CD4-positive, alpha-beta T cell treated with Interleukin-6 for 4 hours (primary cell): Measurements from ENCODE around the gene TSC22D1.

ENCODE experiments used
- DNase-seq: peaks from one replicate; pipeline ENCODE4 v3.0.0-alpha.2; 2020; ENCODE audit warnings: mixed read lengths

TSC22D1 gene

DNA sequence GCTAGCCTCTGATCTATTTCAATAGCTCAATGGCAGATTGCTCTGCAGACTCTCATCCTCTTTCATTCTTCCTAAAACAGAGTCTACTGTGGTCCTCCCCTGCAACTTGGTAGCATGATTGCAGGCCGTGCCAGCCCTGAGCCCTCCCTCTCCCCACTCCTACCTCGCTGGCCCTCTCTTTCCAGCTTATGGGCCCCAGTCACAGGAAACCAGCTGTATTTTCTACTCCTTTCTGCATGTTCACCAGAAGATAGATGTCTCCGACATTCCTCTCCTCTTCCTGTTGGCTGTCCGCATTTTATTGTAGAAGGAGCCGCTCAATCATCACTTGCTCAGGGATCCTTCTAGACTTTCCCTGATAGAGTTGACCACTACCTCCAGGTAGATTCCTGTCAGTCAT, 152.3 kb downstream of the TSC22D1 start:
- no peak for DNase-seq

DNA sequence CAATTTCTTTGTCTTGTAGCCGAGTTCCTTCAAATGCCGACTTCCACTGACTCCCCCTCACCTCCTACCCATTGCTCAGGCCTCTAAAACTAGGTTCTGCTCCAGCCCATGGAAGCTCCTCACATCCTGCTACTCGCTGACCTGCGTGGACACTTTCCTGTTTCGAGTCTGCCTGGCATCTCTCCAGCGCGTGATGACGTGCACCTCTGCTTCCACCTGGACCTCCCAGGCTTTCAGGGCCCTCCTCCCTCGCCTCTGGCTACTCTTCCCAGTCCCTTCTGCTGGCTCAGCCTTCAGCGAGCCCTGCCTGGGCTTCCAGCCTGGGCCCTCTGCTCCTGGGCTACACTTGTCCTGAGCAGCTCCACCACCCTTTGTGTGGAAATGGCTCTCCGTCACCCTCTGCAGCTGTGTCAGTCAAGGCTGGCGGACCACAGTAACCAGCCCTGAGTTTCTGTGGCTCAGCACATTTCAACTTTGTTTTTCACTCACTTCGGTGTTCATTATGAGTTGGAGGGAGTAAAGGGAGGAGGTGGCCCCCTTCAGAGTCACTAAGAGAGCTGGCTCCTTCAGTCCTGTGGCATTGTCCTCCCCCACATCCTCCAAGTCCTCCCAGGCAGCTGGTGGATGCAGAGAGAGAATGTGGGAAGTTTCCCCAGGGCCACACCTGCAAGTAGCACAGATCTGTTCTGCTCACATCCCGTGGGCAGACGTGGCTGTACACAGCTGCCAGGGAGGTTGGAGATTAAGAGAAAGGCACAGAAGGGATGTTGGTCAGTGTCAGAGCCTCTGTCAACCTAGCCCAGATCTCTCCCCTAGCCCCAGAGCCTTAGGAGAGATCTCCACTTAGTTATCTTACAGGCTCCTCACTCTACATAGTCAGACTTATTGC, 153.1 kb downstream of the TSC22D1 start:
- no peak for DNase-seq

DNA sequence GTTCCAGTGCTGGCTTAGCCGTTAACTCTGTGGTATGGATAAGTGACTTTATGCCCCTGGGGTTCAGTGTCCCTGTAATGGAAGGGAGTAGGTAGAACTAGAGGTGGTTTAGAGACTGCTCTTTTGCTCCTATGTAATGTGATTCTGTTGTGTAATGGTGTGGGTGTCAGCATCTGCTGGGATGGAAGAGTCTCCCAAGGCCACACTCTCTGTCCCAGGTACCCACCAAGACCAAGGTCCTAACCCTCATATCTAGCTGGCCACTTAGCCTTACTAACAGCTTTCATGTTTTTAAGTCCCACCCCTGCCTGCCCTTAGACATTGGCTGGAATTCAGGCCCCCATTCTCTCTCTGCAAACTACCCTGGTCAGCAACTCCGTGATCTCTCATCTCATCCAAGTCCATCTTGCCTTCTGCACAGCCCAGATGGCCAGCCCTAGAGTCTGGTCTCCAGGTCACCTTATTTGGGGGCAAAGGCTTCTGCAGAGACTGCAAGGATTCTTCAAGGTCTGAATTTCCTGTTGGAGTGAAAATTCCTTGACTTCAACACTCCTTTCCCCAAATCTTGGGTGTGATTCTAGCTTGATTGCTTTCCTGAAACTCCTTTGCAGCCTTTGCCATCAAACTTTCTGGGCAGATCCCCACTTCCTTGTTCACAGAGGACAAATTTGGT, 154.1 kb downstream of the TSC22D1 start:
- DNase-seq = no peak

DNA sequence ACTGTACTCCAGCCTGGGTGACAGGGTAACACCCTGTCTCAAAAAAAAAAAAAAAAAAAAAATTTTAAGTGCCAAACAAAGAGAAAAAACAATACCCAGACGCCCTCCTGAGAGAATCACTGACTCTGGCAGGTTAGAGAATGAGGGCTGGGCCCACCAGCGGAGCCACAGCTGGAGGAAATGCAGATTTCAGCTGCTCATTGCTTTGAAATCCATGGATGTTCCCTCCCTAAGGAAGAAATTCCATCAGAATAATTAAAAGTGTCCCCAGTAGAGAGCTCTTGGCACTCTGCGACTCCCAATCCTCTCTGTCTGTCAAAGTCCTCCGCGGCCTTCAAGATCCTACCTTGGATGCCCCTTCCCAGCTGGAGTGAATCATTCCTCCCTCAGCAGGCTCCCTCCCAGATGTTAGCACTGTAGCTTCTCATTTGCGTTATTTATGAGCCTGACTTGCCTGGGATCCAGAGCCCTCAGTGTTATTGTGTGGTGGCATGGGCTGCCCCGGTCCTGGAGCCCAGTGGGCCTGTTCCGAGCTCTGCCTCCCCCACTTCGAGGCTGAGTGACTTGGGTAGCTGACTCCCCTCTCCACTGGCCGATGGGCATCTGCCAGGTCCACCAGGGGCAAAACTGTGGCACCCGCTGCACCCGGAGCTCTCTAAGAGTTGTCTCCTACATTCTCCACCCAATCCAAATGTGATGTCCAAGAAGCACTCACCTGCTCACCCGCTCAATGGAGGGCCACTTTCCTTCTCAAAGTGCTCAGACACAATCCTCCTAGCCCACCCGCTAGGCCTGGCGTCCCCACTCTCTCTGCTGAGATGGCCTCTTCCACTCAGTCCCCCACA, 155.5 kb downstream of the TSC22D1 start:
- DNase-seq = no peak

DNA sequence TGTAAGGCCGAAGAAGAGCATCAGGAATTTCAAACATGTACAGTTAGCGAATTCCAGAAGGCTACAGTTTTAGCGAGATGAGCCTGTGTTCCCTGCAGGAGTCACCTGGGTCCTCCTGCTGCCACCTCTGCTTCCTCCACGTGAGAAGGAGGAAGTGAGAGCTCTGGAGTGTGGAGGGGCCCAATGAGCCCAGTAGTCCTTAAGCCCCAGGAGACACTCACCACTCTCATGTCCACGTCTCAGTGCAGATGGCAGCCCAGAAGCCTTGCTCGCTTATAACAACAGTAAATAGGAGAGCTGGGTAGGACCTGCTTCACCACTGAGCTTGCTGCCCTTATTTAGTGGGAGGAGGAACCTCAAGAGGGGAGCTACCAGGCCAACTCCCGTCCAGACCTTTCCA, 158.3 kb downstream of the TSC22D1 start:
- no peak for DNase-seq

DNA sequence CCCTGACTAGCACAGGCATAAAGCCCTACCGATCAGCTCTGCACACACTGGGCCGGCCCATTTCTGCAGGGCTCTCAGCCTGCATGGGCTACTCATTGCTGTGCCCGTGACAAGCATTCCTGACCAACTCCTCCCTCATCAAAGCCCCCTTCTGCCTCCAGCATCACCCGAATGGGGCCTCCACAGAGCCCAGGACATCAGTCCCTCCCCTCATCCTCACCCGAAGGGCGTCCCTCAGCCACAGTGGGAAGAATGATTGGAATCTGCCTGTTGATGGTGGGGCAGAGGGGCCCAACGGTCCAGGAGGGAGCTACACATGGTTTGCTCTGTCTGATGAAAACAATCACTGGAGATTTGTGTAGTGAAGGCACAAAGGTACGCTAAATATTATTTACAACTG, 158.7 kb downstream of the TSC22D1 start:
- no peak for DNase-seq

DNA sequence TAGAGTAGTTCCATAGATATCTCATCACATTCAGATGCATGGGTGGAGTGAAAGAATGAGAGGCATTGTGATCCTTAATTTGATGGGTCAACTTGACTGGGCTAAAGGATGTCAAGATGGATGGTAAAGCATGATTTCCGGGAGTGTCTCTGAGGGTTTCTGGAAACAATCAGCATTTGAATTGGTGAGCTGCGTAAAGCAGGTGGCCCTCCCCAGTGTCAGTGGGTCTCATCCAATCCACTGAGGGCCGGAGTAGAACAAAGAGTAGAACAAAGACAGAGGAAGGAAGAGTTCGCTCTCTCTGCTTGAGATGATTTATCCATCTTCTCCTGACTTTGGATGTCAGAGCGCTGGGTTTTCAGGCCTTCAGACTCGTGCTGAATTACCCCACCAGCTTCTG, 159.4 kb downstream of the TSC22D1 start:
- no peak for DNase-seq

DNA sequence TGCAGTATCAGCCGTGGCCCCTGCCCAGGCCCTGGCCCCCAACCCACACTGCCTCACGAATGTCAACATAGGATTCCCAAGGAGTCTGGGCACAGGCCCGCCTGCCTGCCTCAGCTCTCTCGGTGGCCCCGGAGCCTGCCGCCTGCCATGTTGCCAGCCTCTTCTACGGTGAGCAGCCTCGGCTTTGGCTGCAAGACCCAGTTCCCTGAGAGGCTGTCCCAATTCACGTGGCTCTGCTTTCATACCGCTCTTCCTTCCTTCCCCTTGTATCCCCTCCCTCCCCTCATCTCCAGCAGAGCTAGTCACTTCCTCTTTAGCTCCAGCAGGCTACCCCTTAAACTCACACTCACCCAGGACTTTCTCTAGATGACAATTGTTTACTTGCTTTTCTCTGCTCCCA, 159.8 kb downstream of the TSC22D1 start:
- DNase-seq = no peak

DNA sequence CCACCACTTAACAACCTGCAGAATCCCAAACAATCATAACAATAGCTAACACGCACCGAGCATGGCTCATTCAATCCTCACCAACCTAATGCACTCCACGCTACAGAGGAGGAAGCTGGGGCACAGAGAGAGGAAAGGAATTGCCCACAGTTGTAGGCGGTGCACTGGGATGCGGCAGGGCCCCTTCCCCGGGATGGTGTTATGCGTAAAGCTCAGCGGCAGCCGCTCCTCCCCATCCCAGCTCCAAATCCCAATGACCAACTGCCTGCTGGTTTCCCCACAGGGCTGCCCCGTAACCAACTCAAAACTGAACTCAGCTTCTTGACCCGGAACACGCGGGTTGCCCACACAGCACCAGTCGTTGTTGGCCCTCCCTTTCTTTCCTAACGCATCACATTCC, 160.3 kb downstream of the TSC22D1 start:
- DNase-seq = no peak

DNA sequence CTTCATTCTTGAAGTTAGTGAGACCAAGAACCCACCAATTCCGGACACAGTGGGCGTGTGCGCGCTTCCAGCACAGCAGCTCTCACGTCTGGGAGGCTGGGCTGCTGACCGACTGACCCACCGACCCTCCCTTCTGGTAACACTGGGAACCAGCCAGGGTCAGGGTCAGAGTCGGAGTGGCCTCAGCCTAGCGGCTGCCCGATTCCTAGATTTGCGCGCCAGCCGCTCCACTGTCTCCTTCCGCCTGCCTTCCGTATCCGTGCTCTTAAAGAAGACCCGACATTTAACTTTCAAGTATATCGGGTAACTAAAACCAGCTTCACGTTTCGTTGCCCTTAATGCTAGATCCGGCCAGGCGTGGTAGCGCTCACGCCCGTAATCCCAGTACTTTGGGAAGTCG, 161.4 kb downstream of the TSC22D1 start:
- no peak for DNase-seq

DNA sequence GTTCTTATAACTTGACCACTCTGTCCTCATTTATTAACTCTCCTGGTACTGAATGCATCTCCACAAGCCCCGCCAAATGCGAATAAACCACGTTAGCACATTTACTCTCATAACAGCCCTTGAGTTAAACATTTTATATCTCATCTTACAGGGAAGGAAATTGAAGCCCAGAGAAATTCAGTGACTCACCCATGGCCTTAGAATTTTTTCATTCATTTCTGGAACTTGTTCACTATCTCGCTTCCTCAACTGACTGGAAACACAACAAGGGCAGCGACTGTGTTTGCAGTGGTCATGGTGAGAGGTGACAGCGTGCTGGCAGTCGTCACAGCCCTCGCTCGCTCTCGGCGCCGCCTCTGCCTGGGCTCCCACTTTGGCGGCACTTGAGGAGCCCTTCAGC, 163.0 kb downstream of the TSC22D1 start:
- DNase-seq = no peak

DNA sequence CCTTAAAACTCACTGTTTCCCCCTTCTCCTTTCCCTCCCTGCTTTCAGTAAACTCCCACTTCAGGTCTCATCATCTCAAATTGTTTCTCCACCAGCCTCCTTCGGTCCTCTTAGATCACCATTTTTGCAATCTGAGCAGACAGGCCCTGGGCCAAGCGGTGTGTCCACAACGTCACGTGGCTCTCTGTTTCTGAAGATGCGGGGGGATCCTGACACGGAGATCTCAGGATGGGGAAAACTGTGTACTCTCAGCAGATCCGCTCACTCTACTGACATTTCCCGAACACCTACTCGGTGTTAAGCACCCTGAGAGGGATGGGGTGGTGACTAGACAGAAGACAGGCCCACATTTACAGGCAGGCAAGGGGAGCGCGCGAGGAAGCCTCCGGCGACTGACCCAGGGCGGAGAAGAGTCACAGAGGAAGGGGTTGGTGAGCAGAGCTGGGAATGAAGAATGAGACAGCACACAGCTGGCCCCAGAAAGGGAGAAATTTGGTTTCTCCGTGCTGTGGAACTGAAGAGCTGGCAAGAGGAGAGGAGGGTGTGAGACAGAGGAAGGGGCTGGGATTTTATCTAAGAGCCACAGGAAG, 163.7 kb downstream of the TSC22D1 start:
- no peak for DNase-seq

DNA sequence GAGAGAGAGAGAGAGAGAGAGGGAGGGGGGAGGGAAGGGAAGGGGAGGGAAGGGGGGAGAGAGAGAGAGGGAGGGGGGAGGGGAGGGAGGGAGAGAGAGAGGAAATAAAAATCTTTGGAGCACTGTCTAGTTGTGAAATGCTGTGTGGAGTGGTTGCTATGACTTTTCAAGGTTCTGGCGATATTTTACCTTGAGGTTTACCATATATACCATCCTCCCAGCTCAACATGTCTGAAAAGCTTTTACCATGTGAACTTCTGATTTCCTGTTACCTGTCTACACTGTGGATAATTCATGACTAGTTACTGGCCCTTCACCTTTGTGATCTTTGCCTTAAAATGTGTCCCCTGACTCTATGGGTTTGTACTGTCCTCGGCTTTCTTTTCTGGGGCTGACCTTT, 164.3 kb downstream of the TSC22D1 start:
- no peak for DNase-seq

DNA sequence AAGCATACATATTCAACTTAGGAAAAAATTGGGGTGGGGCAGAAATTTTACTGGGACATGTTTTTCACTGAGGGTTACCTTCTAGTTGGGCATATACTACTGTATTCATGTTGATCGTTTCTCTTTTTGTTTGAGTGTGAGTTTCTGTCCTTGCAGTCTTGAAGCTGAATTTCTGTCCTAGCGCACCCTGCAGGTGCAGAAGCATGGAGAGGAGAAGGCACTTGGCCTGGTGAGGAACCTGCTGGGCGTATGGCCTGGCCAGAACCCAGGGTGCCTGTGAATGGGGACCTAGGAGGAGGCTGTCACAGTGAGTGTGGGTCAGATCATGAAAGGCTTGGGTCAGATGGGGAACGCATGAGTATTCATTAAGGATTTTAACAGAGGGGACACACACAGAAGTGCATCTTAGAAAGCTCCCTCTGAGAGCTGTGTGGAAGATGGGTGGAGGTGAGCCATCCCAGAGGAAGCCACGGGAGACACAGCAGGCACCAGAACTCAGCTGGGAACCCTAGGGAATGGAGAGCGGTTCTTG, 165.7 kb downstream of the TSC22D1 start:
- no peak for DNase-seq

DNA sequence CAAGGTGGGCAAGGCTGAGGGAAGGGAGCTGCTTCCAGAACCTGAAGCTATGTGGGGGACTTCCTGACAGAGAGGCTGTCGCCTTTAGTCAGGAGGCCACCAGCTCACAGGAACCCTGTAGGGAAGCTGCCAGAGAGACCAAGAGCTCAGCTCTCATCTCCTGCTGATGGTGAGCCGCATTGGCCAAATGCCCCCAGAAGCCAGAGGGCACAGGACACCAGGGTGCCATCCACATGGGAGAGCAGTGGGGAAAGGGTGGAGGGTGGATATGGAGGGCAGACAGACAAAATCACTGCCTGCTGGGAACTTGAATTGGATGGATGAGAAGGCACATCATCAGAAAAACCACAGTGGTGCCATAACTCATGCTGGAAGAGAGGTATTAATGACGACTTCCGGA, 166.5 kb downstream of the TSC22D1 start:
- DNase-seq = no peak

DNA sequence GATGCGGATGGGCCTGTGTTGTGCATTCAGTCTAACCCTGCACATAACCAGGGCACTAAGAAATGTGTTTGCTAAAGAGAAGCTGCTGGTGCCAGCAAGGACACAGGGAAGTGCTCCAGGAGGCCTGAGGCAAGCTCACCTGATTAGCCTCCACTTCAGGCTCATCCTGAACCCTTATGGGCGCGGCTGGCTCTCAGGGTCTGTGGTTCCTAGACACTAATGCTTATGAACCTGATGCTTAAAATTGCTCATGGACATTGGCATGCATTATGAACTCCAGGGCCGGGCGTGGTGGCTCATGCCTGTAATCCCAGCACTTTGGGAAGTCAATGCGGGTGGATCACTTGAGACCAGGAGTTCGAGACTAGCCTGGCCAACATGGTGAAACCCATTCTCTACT, 168.2 kb downstream of the TSC22D1 start:
- no peak for DNase-seq

DNA sequence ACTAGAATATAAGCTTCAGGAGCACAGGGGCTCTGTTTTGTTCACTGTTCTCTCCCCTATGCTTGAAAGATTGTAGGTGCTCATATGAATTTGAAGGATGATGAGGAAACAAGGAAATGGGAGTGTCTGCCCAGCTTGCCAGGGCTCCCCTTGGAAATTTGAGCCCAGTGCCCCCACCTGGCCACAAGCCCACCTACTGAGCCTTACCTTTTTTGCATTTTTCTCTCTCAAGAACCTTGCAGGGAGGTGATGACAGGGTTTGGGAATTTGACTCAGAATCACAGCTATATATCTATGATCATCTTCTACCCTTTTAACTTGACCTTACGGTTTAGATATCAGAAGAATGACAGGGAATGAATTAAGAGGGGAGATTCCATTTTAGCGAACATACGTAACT, 168.8 kb downstream of the TSC22D1 start:
- no peak for DNase-seq

DNA sequence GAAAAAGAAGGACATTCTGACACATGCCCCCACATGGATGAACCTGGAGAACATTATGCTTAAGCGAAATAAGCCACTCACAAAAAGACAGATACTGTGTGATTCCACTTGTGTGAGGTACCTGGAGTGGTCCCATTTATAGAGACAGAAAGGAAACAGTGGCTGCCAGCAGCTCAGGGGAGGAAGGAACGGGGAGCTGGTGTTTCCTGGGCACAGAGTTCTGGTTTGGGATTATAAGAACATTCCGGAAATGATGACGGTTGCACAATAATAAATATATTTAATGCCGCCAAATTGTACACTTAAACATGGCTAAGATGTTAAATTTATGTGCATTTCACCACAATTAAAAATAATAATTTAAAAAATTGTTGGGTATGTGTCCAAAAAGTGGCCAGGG, 169.5 kb downstream of the TSC22D1 start:
- no peak for DNase-seq

DNA sequence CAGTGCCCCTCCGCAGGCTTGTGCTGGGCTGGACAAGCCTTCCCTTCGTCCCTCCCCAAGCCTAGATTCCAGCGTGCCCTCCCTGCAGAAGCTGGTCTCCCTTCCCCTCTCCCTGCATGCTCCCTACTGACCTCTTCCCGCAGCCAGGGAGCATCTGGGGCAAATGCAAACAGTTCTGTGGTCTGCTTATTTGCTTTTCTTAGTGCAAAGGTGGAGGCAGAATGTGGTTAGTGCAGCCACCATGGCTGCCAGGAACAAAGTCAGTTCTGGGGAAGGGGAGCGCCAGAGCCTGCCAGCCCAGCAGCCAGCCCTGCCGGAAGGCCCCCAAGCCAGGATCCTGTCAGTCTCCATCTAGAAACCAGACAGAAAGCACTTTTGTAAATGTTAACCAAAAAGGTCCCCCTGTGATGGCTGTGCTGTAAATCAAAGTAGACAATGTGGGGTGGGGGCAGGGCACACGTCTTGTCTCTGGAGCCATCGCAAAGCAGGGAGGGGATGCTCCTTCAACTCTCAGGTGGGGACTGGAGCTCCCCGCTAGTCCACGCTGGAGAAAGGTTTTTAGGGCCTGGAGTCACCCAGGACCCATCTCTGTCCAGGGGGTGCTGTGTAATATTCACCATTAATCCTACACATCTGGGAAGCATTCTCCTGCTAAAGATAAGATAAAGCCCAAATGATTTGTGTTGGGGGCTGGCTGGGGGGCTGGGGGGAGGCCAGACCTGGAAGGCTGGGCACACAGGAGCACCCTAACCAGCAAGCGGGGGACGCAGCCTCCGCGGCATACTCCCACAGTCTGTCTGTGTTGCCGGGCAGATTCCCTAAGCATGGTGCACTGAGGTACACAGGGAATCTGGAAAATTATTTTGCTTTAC, 171.6 kb downstream of the TSC22D1 start:
- no peak for DNase-seq

DNA sequence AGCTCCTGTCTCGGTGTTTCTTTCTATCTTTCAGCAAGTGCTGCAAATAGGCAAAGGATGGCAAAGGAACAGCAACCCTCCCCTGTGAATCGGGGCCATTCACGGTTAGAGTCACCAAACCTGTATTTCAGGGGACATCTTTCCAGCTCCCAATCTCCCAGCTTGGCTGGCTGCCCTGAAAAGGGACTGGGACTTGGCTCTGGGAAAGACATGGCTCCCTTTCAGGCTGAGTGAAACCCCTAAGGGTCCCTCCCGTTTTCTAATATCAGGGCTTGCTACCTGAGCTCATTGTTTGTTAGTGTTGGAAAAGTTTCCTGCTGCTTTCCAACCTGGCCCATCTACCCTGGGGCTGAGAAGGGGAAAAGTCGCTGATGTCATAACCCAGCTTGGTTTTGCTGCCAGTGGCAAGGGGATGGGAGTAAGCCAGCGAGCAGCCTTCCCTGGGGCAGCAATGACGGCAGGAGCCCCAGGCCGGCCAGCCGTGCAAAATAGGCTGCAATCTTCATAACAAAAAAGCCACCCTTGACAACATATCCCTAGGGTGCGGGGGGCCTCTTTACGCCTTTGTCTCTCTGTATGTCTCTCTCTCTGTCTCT, 172.6 kb downstream of the TSC22D1 start:
- DNase-seq = no peak

DNA sequence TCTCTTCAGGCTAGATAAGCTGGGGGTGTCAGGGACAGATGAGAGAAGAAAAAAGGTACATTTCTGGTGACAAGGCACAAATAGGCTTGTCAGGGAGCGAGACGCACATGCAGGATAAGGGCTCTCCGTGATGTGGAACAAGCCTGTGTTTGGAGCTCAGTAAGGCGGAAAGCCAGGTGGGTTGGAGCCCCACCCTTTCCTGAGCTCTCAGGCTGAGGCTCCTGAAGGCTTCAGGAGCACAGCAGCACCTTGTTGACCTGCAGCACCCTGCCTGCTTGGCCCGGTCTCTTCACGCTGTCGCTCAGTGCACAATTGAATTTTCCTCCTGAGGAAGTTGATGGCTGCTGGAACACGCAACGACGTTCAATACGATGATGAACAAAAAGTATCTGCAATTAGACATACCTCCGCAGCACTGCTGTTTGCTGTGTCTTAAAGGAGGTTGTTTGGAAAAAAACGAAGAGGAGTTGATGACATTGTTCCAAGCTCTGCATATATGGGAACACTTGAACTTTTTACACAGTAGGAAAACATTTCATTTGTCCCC, 173.2 kb downstream of the TSC22D1 start:
- DNase-seq = no peak
